GM21576 (cell line): ENCODE results near the gene VPS13A.
A peak's percentile ranks its signal among the peaks of the same experiment; 100 is the strongest.
"Not testable (repeated sequence)": the region's sequence is repeated elsewhere in the genome, so short reads cannot be mapped to it uniquely, and the experiment has no call there.

Source experiments
- ATAC-seq: cut with Tn5 transposase; IDR thresholded peaks from one replicate; pipeline ENCODE4 v1.9.1; 2021; ENCODE audit warnings: mild to moderate bottlenecking, moderate library complexity; ENCODE audit not compliant: unreplicated experiment

VPS13A gene

DNA sequence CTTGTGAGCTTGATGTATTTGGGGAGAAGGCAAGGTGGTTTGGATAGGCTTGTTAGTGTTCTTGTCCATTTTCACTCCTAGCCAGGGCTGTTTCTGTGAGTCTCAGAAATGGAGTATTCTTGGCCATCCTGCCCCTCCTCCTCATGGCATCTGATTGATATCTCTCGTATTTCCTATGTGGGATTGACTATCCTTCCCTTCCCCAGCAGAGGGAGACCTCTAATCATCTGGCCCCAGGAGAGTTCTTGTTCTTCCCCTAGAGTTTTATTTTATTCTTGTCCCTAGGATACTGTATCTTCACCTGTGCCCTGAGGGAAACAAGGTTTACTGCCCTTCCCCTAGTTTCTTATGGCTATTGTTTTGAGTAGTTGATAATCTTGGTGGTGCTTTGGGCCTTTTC, 114.4 kb downstream of the VPS13A start:
- ATAC-seq: no peak

DNA sequence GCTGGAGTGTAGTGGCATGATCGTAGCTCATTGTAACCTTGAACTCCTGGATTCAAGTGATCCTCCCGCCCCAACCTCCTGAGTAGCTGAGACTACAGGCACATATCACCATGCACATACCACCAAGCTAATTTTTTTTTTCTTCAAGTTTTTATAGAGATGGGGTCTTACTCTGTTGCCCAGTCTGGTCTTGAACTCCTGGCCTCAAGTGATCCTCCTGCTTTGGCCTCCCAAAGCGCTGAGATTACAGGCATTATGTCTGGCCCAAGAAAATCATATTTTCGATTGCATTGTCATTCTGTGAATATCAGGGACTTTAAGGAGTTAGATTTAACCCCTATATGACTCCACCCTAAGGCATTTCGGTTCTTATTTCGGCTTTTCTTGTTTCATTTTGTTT, 116.6 kb downstream of the VPS13A start:
- ATAC-seq: no peak

GRCh38 chr9:77304543-77304942, 127.2 kb downstream of the VPS13A start:
- peak; percentile 58 for ATAC-seq

DNA sequence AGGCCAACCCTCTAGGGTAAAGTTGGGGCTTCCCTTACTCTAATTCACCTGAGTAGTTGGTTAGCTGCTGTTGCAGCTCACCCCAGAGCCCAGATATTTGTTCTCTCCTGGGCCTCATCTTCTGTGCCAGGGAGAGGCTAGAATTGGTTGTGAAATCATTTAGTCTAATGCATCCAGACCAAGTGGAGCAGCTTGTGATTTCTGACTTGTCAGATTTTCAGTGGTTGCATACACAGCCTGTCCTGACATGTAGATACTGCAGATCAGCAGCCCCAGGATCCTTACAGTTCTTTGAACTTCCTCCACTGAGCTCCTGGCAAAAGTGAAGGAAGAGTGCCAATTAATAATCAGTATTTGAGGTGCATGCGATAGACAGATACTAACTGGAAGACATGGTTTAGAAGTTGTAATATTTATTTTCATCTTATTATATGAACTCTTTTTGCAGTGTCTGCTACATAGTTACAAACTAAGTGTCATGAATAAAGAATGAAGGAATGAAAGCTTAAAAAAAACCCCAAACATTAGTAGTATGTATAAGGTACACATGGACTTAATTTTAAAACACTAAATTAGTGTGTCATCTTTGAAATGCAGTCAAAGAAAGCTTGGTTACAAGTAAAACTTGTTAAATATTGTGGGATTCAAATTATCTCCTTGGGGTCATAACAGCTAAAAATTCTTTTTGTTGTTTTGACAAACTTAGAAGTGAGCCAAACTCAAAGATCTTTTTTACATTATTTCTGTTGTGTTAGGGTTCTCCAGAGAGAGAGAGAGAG, 128.5 kb downstream of the VPS13A start:
- ATAC-seq: no peak

DNA sequence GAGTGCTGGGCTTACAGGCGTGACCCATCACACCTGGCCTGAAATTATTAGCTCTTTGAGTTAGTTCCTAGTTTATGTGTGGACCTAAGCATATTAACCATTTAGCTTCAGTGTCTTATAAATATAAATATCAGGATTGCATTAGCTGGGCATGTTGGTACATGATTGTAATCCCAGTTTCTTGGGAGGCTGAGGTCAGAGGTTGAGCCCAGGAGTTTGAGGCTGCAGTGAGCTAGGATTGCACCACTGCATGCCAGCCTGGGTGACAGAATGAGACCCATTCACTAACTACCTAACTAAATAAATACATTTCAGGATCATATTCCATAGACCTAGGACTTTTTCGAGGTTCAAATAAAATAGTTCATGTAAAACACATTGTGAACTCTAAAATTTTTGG, 129.8 kb downstream of the VPS13A start:
- ATAC-seq: no peak

DNA sequence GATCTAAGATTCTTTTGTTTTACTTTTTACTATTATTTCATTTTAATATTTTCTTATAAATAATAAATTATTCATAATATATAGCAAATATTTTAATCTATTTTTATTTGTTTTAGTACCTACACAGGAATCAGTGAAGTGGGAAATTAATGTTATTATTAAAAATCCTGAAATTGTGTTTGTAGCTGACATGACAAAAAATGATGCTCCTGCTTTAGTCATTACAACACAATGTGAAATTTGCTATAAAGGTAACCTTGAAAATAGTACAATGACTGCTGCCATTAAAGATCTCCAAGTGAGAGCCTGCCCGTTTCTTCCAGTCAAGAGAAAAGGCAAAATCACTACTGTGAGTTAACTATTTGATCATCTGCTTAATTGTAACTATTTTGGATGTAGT, 138.7 kb downstream of the VPS13A start:
- ATAC-seq: no peak

GRCh38 chr9:77325058-77325457, 147.7 kb downstream of the VPS13A start:
- ATAC-seq: no peak

DNA sequence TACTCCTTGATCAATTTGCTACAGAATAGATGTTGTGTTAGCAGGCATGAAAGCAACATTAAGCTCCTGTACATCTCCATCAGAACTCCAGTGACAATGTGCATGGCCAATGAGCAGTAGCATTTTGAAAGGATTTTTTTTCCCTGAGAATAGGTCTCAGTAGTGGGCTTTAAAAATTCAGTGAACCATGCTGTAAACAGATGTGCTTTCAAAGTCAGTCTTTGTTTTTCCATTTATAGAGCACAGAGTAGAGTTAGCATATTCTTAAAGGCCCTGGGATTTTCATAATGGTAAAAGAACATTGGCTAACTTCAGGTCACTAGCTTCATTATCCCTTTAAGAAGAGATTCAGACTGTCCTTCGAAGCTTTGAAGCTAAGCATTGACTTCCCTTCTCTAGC, 150.8 kb downstream of the VPS13A start:
- no peak for ATAC-seq

GRCh38 chr9:77370064-77370463, 192.7 kb downstream of the VPS13A start:
- no peak for ATAC-seq

- no peak for ATAC-seq
These were observed 196.9 kb downstream of the VPS13A start for GRCh38 chr9:77374266-77374665.

DNA sequence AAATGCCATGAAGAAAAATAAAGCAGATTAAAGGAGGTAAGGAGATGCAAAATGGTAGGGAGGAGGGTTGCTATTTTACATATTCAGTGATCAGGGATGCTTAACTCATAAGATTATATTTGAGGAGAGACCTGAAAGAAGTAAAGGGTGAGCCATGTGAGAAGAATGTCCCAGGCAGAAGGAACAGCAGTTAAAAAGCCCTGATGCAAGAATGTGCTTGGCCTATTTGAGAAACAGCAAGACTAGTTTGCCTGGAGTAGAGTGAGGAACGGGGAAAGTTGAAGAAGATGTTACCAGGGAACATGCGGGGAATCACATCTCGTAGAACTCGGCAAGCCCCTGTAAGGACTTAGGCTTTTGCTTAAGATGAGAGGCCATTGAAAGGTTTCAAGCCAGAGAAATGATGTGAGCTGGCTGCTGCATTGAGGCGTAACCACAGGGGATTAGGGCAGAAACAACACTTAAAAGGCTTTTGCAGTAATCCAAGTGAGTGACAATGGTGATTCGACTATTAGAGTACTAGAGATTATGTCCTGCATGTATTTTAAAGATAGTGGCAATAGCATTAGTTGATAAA, 198.7 kb downstream of the VPS13A start:
- ATAC-seq: no peak

DNA sequence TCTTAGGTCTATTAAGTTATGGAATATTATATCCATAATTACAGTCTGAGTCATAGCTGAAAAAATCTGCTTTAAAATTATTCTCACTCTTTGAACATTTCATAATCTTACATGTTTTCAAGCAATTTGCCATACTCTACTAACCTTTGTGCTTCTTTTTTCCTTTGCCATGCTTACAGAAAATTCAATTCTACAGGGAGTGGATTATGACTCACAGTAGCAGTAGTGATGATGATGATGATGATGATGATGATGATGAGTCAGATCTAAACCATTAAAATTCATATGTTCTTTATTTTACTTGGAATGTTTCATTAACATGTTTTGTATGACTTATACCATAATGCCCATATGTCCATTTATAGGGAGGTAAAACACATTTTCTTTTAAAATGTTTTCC, 207.1 kb downstream of the VPS13A start:
- no peak for ATAC-seq

- ATAC-seq: no peak
These were observed 208.9 kb downstream of the VPS13A start for GRCh38 chr9:77386187-77386586.

GRCh38 chr9:77391834-77392233, 214.5 kb downstream of the VPS13A start:
- no peak for ATAC-seq

- no peak for ATAC-seq
These were observed 215.0 kb downstream of the VPS13A start for GRCh38 chr9:77392328-77392727.

GRCh38 chr9:77398581-77398980, 221.2 kb downstream of the VPS13A start:
- ATAC-seq: not testable (repeated sequence)

DNA sequence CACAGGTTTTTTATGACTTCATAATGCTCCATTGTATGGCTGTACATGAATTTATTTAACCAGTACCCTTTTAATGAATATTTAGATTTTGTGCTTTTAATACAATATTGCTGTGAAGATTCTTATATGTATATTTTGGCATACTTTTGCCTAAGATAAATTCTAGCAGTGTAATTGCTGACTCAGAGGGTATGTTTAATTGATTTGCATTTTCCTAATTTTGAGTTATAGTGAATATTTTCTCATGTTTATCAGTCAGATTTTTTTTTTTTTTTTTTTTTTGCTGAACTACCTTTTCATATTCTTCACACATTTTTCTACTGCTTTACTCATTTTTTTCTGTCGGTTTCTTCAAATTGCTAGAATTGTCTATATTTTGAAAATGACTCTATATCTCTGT, 222.6 kb downstream of the VPS13A start:
- ATAC-seq: no peak

GRCh38 chr9:77402286-77402685, 225.0 kb downstream of the VPS13A start:
- ATAC-seq: no peak

DNA sequence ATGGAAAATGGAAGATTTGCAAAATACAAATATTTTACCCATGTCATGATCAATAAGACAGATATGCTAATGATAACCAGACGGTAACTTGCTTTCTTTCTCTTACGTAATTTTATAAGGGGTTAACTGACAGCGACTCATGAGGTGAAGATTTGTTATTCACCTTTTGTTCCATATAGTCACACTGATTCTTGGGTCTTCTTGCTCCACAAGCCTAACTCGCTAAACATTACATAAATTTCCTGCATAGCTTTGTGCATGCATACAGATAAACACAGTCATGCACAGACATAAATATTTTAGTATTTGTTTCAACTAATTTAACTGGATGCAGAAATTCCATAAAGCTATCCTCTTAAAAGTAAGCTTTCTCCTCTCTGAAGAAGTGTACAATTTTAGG, 225.9 kb downstream of the VPS13A start:
- ATAC-seq: no peak

DNA sequence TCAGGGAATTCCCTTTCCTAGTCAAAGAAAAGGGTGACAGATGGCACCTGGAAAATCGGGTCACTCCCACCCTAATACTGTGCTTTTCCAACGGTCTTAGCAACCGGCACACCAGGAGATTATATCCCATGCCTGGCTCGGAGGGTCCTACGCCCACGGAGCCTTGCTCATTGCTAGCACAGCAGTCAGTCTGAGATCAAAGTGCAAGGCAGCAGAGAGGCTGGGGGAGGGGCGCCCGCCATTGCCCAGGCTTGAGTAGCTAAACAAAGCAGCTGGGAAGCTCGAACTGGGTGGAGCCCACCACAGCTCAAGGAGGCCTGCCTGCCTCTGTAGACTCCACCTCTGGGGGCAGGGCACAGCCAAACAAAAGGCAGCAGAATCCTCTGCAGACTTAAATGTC, 231.2 kb downstream of the VPS13A start:
- ATAC-seq: not testable (repeated sequence)

DNA sequence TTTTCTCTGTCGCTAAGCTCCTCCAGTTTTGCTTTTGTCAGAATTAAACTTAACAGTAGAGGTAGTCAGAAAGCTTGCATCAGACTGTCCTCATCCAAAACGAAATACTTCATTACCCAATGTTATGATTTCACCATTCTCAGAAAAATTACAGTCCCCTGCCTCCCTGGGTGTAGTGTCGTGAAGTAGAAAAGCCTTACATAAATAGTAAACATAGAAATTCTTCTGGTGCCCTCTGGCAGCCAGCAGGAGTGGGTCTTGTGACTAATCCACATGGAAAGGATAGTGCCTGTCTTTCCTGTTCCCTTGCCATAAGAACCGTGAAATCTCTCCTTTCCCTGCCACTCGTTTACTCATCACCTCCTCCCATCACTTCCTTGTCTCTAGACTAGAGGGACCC, 240.2 kb downstream of the VPS13A start:
- no peak for ATAC-seq

DNA sequence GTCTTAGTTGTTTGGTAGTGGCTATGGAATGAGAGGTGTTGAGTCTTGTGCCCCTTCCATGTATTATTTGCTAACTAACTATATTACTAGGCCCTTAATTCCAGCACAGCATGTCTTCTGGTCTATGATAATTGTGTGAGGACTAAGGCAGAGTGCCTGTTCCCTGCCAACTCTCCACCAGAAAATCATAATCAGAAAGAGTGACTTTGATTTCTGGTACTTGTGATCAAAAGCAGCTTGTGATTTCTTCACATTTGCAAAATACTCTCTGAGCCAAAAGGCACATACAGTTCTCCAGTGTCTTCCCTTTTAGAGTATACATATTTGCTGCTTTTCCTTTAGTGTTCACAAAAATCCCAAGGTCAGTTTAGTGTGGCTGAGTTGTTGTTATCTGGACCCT, 240.9 kb downstream of the VPS13A start:
- no peak for ATAC-seq

- no peak for ATAC-seq
These were observed 243.3 kb downstream of the VPS13A start for GRCh38 chr9:77420641-77421040.
